HepG2 (cell line): ENCODE data around the gene MADCAM1. TPM values are rescaled to one million over a fixed set of nuclear protein-coding genes. Genes with fewer than 3 reads are reported as not detected.

Source experiments
- CBX5 ChIP-seq: sonication (generic); formaldehyde crosslinking; IDR thresholded peaks from 2 replicates; pipeline ENCODE4 v1.4.0; 2020; ENCODE audit warnings: missing genetic modification reagents, borderline replicate concordance
- CEBPG ChIP-seq: IDR thresholded peaks from 2 replicates; pipeline ENCODE4 v1.6.1; 2016
- GATA4 ChIP-seq: sonication (generic); IDR thresholded peaks from 2 replicates; pipeline ENCODE4 v1.6.1; 2016; ENCODE audit warnings: antibody characterized with exemption, low read depth, borderline replicate concordance
- GATAD2A ChIP-seq: IDR thresholded peaks from 2 replicates; pipeline ENCODE4 v1.6.1; 2016
- JUNB ChIP-seq: sonication (generic); formaldehyde crosslinking; IDR thresholded peaks from 2 replicates; pipeline ENCODE4 v1.8.0; 2022; ENCODE audit warnings: missing genetic modification reagents, mild to moderate bottlenecking, borderline replicate concordance
- MXD3 ChIP-seq: IDR thresholded peaks from 2 replicates; pipeline ENCODE4 v1.6.1; 2016; ENCODE audit warnings: mild to moderate bottlenecking, missing biosample characterization, missing genetic modification reagents
- MXD4 ChIP-seq: IDR thresholded peaks from 2 replicates; pipeline ENCODE4 v1.6.1; 2016; ENCODE audit warnings: mild to moderate bottlenecking, missing biosample characterization, missing genetic modification reagents
- MXI1 ChIP-seq: IDR thresholded peaks from 3 replicates; pipeline ENCODE4 v1.6.1; 2012; ENCODE audit warnings: low read depth, low read length, inconsistent platforms, borderline replicate concordance
- PCBP1 ChIP-seq: fragments of 200-400 bp; formaldehyde crosslinking; IDR thresholded peaks from 2 replicates; pipeline ENCODE4 v1.6.1; 2017; ENCODE audit warnings: mild to moderate bottlenecking, low read depth, low read length, borderline replicate concordance
- PRPF4 ChIP-seq: fragments of 200-400 bp; formaldehyde crosslinking; IDR thresholded peaks from 2 replicates; pipeline ENCODE4 v1.6.1; 2016; ENCODE audit warnings: low read length, low read depth; ENCODE audit not compliant: poor library complexity, severe bottlenecking
- RARA ChIP-seq: IDR thresholded peaks from 2 replicates; pipeline ENCODE4 v1.6.1; 2016; ENCODE audit warnings: missing genetic modification reagents, missing compliant biosample characterization
- SRSF1 ChIP-seq: fragments of 200-400 bp; formaldehyde crosslinking; optimal IDR thresholded peaks from 2 replicates; pipeline ENCODE3; 2017; ENCODE audit warnings: mild to moderate bottlenecking, low read depth, low read length, moderate library complexity
- ZFX ChIP-seq: sonication (generic); formaldehyde crosslinking; IDR thresholded peaks from 2 replicates; pipeline ENCODE4 v1.4.0; 2020; ENCODE audit warnings: mild to moderate bottlenecking, low read depth, missing genetic modification reagents, moderate library complexity
- ZMYM3 ChIP-seq: sonication (generic); formaldehyde crosslinking; IDR thresholded peaks from 2 replicates; pipeline ENCODE4 v1.5.1; 2020; ENCODE audit warnings: mild to moderate bottlenecking, missing genetic modification reagents
- ZNF17 ChIP-seq: sonication (generic); formaldehyde crosslinking; IDR thresholded peaks from 2 replicates; pipeline ENCODE4 v1.5.0; 2020; ENCODE audit warnings: mild to moderate bottlenecking, missing genetic modification reagents
- ZNF34 ChIP-seq: sonication (generic); formaldehyde crosslinking; IDR thresholded peaks from 2 replicates; pipeline ENCODE4 v1.4.0; 2020; ENCODE audit warnings: mild to moderate bottlenecking, missing genetic modification reagents, borderline replicate concordance
- ZNF343 ChIP-seq: sonication (generic); formaldehyde crosslinking; IDR thresholded peaks from 2 replicates; pipeline ENCODE4 v1.4.0; 2020; ENCODE audit warnings: mild to moderate bottlenecking, missing genetic modification reagents
- ZNF556 ChIP-seq: sonication (generic); formaldehyde crosslinking; IDR thresholded peaks from 2 replicates; pipeline ENCODE4 v1.4.0; 2020; ENCODE audit warnings: mild to moderate bottlenecking, missing genetic modification reagents, borderline replicate concordance
- ZNF614 ChIP-seq: IDR thresholded peaks from 2 replicates; pipeline ENCODE4 v1.6.1; 2018; ENCODE audit warnings: missing biosample characterization, missing genetic modification reagents, inconsistent platforms, borderline replicate concordance
- ZNF761 ChIP-seq: sonication (generic); formaldehyde crosslinking; conservative IDR thresholded peaks from 2 replicates; pipeline ENCODE4 v1.4.0; 2020; ENCODE audit warnings: mild to moderate bottlenecking, missing genetic modification reagents
- ZNF772 ChIP-seq: sonication (generic); formaldehyde crosslinking; IDR thresholded peaks from 2 replicates; pipeline ENCODE4 v1.5.0; 2020; ENCODE audit warnings: mild to moderate bottlenecking, missing genetic modification reagents
- ZNF781 ChIP-seq: sonication (generic); formaldehyde crosslinking; IDR thresholded peaks from 2 replicates; pipeline ENCODE4 v1.5.1; 2020; ENCODE audit warnings: borderline replicate concordance, mild to moderate bottlenecking, missing genetic modification reagents; ENCODE audit errors: not compliant biosample characterization
- polyA plus RNA-seq, 8 experiments: library from polyadenylated mRNA; depleted of rRNA in 3 of 8; stranded (reverse) in 7 of 8; unstranded in 1 of 8; fragments of >200 nt; fragmentation: Illumina TruSeq in 4 of 8; extraction: Trizol in 4 of 8; gene quantifications; 2 replicates each; pipeline versions ENCODE4 v1.2.1 to v1.2.3, GENCODE V29; 2011 to 2016; ENCODE audit warnings: low read depth in 4 of 8, missing spikeins in 1 of 8, mixed read lengths in 1 of 8; ENCODE audit not compliant: insufficient read depth in 1 of 8
- total RNA-seq, 5 experiments: library from RNA; depleted of rRNA; stranded (reverse); fragments of >200 nt; fragmentation: Illumina TruSeq; extraction: Trizol; gene quantifications; 2 replicates each; pipeline ENCODE4 v1.2.3, GENCODE V29; 2016; ENCODE audit warnings: low read depth in 1 of 5
- TF ChIP-seq, protein P1 (sequence below): sonication (generic); IDR thresholded peaks from 2 replicates; pipeline ENCODE4 v1.6.1; 2016; ENCODE audit warnings: low read depth, borderline replicate concordance
- TF ChIP-seq, protein P2 (sequence below): IDR thresholded peaks from 2 replicates; pipeline ENCODE4 v1.6.1; 2012; ENCODE audit warnings: inconsistent platforms
- TF ChIP-seq, protein P3 (sequence below): sonication (generic); formaldehyde crosslinking; IDR thresholded peaks from 2 replicates; pipeline ENCODE4 v1.5.1; 2020; ENCODE audit warnings: mild to moderate bottlenecking, missing genetic modification reagents, moderate library complexity

Gene MADCAM1
- total and polyA plus RNA-seq, 2 of the 13 experiments (the other 11 are each of a cell fraction or from before 2014, with no cell fraction given), result 0.29 to 0.33 TPM

- TF ChIP-seq SRSF1 (no peak), ZFX (CRISPR knock-in tag) (peak; percentile 78), JUNB (CRISPR knock-in tag) (no peak), CEBPG (CRISPR knock-in tag) (peak; percentile 25; the same call in 1 of the 2 replicates), MXD3 (CRISPR knock-in tag) (0 out of 2 replicates have a peak, but pooled peaks have one; percentile 21), ZNF772 (CRISPR knock-in tag) (0 out of 2 replicates have a peak, but pooled peaks have one; percentile 42), ZNF556 (peak; percentile 56; the same call in 1 of the 2 replicates), ZNF614 (CRISPR knock-in tag) (peak; percentile 67; the same call in 1 of the 2 replicates), MXD4 (CRISPR knock-in tag) (peak; percentile 75; the same call in 1 of the 2 replicates), CBX5 (CRISPR knock-in tag) (peak; percentile 60; the same call in 1 of the 2 replicates), ZNF17 (CRISPR knock-in tag) (no peak), ZNF343 (CRISPR knock-in tag) (peak; percentile 78; the same call in 1 of the 2 replicates), ZNF781 (CRISPR knock-in tag) (peak; percentile 66), PCBP1 (0 out of 2 replicates have a peak, but pooled peaks have one; percentile 62), MXI1 (peak; percentile 78; the same call in 1 of the 3 replicates), GATA4 (no peak), GATAD2A (peak; percentile 67), ZNF761 (0 out of 2 replicates have a peak, but pooled peaks have one; percentile 41), RARA (peak; percentile 44; the same call in 1 of the 2 replicates), ZNF34 (0 out of 2 replicates have a peak, but pooled peaks have one; percentile 54), PRPF4 (no peak), ZMYM3 (CRISPR knock-in tag) (peak; percentile 86)
- TF ChIP-seq, protein P1, sequence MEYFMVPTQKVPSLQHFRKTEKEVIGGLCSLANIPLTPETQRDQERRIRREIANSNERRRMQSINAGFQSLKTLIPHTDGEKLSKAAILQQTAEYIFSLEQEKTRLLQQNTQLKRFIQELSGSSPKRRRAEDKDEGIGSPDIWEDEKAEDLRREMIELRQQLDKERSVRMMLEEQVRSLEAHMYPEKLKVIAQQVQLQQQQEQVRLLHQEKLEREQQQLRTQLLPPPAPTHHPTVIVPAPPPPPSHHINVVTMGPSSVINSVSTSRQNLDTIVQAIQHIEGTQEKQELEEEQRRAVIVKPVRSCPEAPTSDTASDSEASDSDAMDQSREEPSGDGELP, result peak; percentile 99
- TF ChIP-seq, protein P2, sequence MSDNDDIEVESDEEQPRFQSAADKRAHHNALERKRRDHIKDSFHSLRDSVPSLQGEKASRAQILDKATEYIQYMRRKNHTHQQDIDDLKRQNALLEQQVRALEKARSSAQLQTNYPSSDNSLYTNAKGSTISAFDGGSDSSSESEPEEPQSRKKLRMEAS, result peak; percentile 88
- TF ChIP-seq, protein P3, sequence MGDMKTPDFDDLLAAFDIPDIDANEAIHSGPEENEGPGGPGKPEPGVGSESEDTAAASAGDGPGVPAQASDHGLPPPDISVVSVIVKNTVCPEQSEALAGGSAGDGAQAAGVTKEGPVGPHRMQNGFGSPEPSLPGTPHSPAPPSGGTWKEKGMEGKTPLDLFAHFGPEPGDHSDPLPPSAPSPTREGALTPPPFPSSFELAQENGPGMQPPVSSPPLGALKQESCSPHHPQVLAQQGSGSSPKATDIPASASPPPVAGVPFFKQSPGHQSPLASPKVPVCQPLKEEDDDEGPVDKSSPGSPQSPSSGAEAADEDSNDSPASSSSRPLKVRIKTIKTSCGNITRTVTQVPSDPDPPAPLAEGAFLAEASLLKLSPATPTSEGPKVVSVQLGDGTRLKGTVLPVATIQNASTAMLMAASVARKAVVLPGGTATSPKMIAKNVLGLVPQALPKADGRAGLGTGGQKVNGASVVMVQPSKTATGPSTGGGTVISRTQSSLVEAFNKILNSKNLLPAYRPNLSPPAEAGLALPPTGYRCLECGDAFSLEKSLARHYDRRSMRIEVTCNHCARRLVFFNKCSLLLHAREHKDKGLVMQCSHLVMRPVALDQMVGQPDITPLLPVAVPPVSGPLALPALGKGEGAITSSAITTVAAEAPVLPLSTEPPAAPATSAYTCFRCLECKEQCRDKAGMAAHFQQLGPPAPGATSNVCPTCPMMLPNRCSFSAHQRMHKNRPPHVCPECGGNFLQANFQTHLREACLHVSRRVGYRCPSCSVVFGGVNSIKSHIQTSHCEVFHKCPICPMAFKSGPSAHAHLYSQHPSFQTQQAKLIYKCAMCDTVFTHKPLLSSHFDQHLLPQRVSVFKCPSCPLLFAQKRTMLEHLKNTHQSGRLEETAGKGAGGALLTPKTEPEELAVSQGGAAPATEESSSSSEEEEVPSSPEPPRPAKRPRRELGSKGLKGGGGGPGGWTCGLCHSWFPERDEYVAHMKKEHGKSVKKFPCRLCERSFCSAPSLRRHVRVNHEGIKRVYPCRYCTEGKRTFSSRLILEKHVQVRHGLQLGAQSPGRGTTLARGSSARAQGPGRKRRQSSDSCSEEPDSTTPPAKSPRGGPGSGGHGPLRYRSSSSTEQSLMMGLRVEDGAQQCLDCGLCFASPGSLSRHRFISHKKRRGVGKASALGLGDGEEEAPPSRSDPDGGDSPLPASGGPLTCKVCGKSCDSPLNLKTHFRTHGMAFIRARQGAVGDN (CRISPR knock-in tag), result peak; percentile 83
These were observed 14.4 kb downstream of the MADCAM1 start (continued) for GRCh38 chr19:510606-511100.
